Liver (tissue), 9 donors: ENCODE data around the gene CEACAM7. TPM values are rescaled to one million over a fixed set of nuclear protein-coding genes. Genes with fewer than 3 reads are reported as not detected.

Experiments
- DNase-seq: peaks from one replicate; pipeline ENCODE4 v3.0.0-alpha.2; 2017; ENCODE audit warnings: low spot score
- H3K27ac ChIP-seq, 2 donors: one replicate each; pipeline ENCODE4 v1.7.0; 2013; ENCODE audit warnings: inconsistent platforms in 2 of 2, low read length in 2 of 2, control low read depth in 1 of 2, low read depth in 1 of 2, mild to moderate bottlenecking in 1 of 2
- H3K27me3 ChIP-seq, 4 donors: one replicate each; pipeline versions ENCODE4 v1.6.1 to v1.7.0; 2013; ENCODE audit warnings: low read length in 3 of 4, inconsistent platforms in 1 of 4, mild to moderate bottlenecking in 1 of 4, moderate library complexity in 1 of 4; ENCODE audit not compliant: control insufficient read depth in 4 of 4, insufficient read depth in 4 of 4
- H3K36me3 ChIP-seq, 4 donors: one replicate each; pipeline versions ENCODE4 v1.6.1 to v1.7.0; 2013; ENCODE audit warnings: low read length in 3 of 4, mild to moderate bottlenecking in 3 of 4, low read depth in 1 of 4, moderate library complexity in 1 of 4; ENCODE audit not compliant: control insufficient read depth in 4 of 4, insufficient read depth in 3 of 4
- H3K4me1 ChIP-seq, 4 donors: one replicate each; pipeline versions ENCODE4 v1.6.1 to v1.7.0; 2013; ENCODE audit warnings: low read length in 3 of 4, mild to moderate bottlenecking in 3 of 4, moderate library complexity in 1 of 4; ENCODE audit not compliant: control insufficient read depth in 4 of 4, insufficient read depth in 4 of 4
- H3K4me3 ChIP-seq, 3 donors: one replicate each; pipeline versions ENCODE4 v1.6.1 to v1.7.0; 2013; ENCODE audit warnings: low read length in 3 of 3, control low read depth in 1 of 3, low read depth in 1 of 3, mild to moderate bottlenecking in 1 of 3
- H3K9ac ChIP-seq, 2 donors: one replicate each; pipeline ENCODE4 v1.7.0; 2013; ENCODE audit warnings: low read length in 2 of 2, mild to moderate bottlenecking in 2 of 2, moderate library complexity in 2 of 2, control low read depth in 1 of 2, low read depth in 1 of 2
- H3K9me3 ChIP-seq, 4 donors: one replicate each; pipeline versions ENCODE4 v1.6.1 to v1.7.0; 2013; ENCODE audit warnings: low read length in 3 of 4; ENCODE audit not compliant: control insufficient read depth in 4 of 4
- CTCF ChIP-seq: fragments of 150-350 bp; IDR thresholded peaks from 2 replicates; pipeline ENCODE4 v1.5.1; 2017; ENCODE audit warnings: improper control_type of control experiment, low read depth, low read length; ENCODE audit not compliant: missing input control
- EGR1 ChIP-seq, 2 donors: IDR thresholded peaks; 2 replicates each; pipeline ENCODE4 v1.6.1; 2016 to 2018; ENCODE audit warnings: antibody characterized with exemption in 2 of 2, low read depth in 2 of 2
- FOXA1 ChIP-seq: IDR thresholded peaks from 2 replicates; pipeline ENCODE4 v1.6.1; 2016; ENCODE audit warnings: antibody characterized with exemption
- HNF4A ChIP-seq, 2 donors: conservative IDR thresholded peaks; 2 replicates each; pipeline ENCODE4 v1.6.1; 2016; ENCODE audit warnings: antibody characterized with exemption in 2 of 2, mild to moderate bottlenecking in 2 of 2
- JUND ChIP-seq, 2 donors: IDR thresholded peaks; 2 replicates each; pipeline ENCODE4 v1.6.1; 2016; ENCODE audit warnings: antibody characterized with exemption in 2 of 2
- NR2F2 ChIP-seq: IDR thresholded peaks from 2 replicates; pipeline ENCODE4 v1.6.1; 2016; ENCODE audit warnings: antibody characterized with exemption
- RAD21 ChIP-seq, 2 donors: IDR thresholded peaks; 2 replicates each; pipeline ENCODE4 v1.6.1; 2016; ENCODE audit warnings: antibody characterized with exemption in 2 of 2, mild to moderate bottlenecking in 2 of 2
- RXRA ChIP-seq, 2 donors: IDR thresholded peaks; 2 replicates each; pipeline ENCODE4 v1.6.1; 2017 to 2018; ENCODE audit warnings: antibody characterized with exemption in 2 of 2, mild to moderate bottlenecking in 1 of 2
- SP1 ChIP-seq: IDR thresholded peaks from 2 replicates; pipeline ENCODE4 v1.6.1; 2018; ENCODE audit warnings: antibody characterized with exemption, mild to moderate bottlenecking
- TAF1 ChIP-seq: conservative IDR thresholded peaks from 2 replicates; pipeline ENCODE4 v1.6.1; 2016; ENCODE audit warnings: antibody characterized with exemption, mild to moderate bottlenecking
- YY1 ChIP-seq: IDR thresholded peaks from 2 replicates; pipeline ENCODE4 v1.6.1; 2016; ENCODE audit warnings: antibody characterized with exemption, mild to moderate bottlenecking
- WGBS: extraction: QIAGEN DNeasy Blood & Tissue Kit; methylation state at CpG from one replicate; pipeline ENCODE4 v1.1.7; 2013; 5-methylcytosine and 5-hydroxymethylcytosine counted together
- polyA plus RNA-seq, 2 donors: library from polyadenylated mRNA; stranded (reverse) in 1 of 2; unstranded in 1 of 2; fragments of 200-250 nt in 1 of 2; fragments of >200 nt in 1 of 2; fragmentation: Nextera tagmentation in 1 of 2; extraction: Ambion mirVana in 1 of 2; gene quantifications; one replicate each; pipeline versions ENCODE4 v1.2.1 to v1.2.3, GENCODE V29; 2013 to 2015
- total RNA-seq, 2 donors: library from RNA; depleted of rRNA; stranded (reverse); fragments of >200 nt; gene quantifications; one replicate each; pipeline ENCODE4 v1.2.3, GENCODE V29; 2014
- TF ChIP-seq, protein P1 (sequence below): IDR thresholded peaks from 2 replicates; pipeline ENCODE4 v1.6.1; 2016; ENCODE audit warnings: antibody characterized with exemption
- TF ChIP-seq, protein P2 (sequence below): IDR thresholded peaks from 2 replicates; pipeline ENCODE4 v1.6.1; 2016; ENCODE audit warnings: antibody characterized with exemption, mild to moderate bottlenecking
- donor health status: healthy.
- donor health status: healthy.
- donor health status: healthy.
- donor health status: healthy.
- donor health status: healthy.

The CEACAM7 gene
- total and polyA plus RNA-seq, 4 donors: 0.03 TPM; not detected in 3

DNA sequence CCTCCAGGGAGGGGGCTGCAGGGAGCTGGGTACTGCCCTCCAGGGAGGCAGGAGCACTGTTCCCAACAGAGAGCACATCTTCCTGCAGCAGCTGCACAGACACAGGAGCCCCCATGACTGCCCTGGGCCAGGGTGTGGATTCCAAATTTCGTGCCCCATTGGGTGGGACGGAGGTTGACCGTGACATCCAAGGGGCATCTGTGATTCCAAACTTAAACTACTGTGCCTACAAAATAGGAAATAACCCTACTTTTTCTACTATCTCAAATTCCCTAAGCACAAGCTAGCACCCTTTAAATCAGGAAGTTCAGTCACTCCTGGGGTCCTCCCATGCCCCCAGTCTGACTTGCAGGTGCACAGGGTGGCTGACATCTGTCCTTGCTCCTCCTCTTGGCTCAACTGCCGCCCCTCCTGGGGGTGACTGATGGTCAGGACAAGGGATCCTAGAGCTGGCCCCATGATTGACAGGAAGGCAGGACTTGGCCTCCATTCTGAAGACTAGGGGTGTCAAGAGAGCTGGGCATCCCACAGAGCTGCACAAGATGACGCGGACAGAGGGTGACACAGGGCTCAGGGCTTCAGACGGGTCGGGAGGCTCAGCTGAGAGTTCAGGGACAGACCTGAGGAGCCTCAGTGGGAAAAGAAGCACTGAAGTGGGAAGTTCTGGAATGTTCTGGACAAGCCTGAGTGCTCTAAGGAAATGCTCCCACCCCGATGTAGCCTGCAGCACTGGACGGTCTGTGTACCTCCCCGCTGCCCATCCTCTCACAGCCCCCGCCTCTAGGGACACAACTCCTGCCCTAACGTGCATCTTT lies 12.5 kb upstream of the CEACAM7 start:
- no peak for TF ChIP-seq TAF1
- TF ChIP-seq, protein P1, sequence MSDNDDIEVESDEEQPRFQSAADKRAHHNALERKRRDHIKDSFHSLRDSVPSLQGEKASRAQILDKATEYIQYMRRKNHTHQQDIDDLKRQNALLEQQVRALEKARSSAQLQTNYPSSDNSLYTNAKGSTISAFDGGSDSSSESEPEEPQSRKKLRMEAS: no peak
- TF ChIP-seq HNF4A (conservative IDR thresholded peaks at IDR 0.05): no peak
- TF ChIP-seq EGR1 (IDR thresholded peaks at IDR 0.05; ENCODE audit: low read depth in 2 of 2): no peak
- TF ChIP-seq RAD21 (IDR thresholded peaks at IDR 0.05): no peak
- Histone ChIP-seq H3K27ac (no peak overlapping the region), H3K9ac (no peak overlapping the region), H3K4me1 (peaks cover 0 to 3% (median 0%) of the 10 kb centered on the region in 4 donors), H3K4me3 (no peak overlapping the region), H3K27me3 (no peaks in the 10 kb centered on the region), H3K36me3 (no peaks in the 10 kb centered on the region), H3K9me3 (no peaks in the 10 kb centered on the region)
- DNase-seq: no peak
- WGBS: 73% methylated on average over 13 of the region's 13 CpGs

GRCh38 chr19:41699968-41700323 lies 11.9 kb upstream of the CEACAM7 start:
- H3K27ac ChIP-seq: no peak overlapping the region
- no peaks in the 10 kb centered on the region for H3K36me3 ChIP-seq
- peaks cover 0 to 3% (median 0%) of the 10 kb centered on the region in 4 donors for H3K4me1 ChIP-seq
- peak; percentile 19 for DNase-seq
- no peak overlapping the region for H3K9ac ChIP-seq
- TF ChIP-seq HNF4A (conservative IDR thresholded peaks at IDR 0.05) (no peak), CTCF (no peak), JUND (IDR thresholded peaks at IDR 0.05) (no peak), RAD21 (IDR thresholded peaks at IDR 0.05) (no peak), YY1 (no peak), NR2F2 (no peak), TAF1 (no peak), EGR1 (IDR thresholded peaks at IDR 0.05; ENCODE audit: low read depth in 2 of 2) (no peak), SP1 (no peak), FOXA1 (no peak), RXRA (IDR thresholded peaks at IDR 0.05) (no peak)
- TF ChIP-seq, protein P1: no peak
- TF ChIP-seq, protein P2, sequence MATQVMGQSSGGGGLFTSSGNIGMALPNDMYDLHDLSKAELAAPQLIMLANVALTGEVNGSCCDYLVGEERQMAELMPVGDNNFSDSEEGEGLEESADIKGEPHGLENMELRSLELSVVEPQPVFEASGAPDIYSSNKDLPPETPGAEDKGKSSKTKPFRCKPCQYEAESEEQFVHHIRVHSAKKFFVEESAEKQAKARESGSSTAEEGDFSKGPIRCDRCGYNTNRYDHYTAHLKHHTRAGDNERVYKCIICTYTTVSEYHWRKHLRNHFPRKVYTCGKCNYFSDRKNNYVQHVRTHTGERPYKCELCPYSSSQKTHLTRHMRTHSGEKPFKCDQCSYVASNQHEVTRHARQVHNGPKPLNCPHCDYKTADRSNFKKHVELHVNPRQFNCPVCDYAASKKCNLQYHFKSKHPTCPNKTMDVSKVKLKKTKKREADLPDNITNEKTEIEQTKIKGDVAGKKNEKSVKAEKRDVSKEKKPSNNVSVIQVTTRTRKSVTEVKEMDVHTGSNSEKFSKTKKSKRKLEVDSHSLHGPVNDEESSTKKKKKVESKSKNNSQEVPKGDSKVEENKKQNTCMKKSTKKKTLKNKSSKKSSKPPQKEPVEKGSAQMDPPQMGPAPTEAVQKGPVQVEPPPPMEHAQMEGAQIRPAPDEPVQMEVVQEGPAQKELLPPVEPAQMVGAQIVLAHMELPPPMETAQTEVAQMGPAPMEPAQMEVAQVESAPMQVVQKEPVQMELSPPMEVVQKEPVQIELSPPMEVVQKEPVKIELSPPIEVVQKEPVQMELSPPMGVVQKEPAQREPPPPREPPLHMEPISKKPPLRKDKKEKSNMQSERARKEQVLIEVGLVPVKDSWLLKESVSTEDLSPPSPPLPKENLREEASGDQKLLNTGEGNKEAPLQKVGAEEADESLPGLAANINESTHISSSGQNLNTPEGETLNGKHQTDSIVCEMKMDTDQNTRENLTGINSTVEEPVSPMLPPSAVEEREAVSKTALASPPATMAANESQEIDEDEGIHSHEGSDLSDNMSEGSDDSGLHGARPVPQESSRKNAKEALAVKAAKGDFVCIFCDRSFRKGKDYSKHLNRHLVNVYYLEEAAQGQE: no peak
- 48% methylated on average over 2 of the region's 2 CpGs for WGBS
- H3K27me3 ChIP-seq: peaks cover 0 to 2% (median 0%) of the 10 kb centered on the region in 4 donors
- H3K4me3 ChIP-seq: no peak overlapping the region
- no peaks in the 10 kb centered on the region for H3K9me3 ChIP-seq
